ENCODE measurements around the gene KATNB1.
"Not testable (repeated sequence)": the region's sequence is repeated elsewhere in the genome, so short reads cannot be mapped to it uniquely, and the experiment has no call there.

The KATNB1 gene

GRCh38 chr16:57745768-57746167 is 10.2 kb downstream of the KATNB1 start:
- no peak for DNase-seq

- not testable (repeated sequence) for DNase-seq
These were observed 10.7 kb downstream of the KATNB1 start for GRCh38 chr16:57746316-57746715.

GRCh38 chr16:57747091-57747490 is 11.5 kb downstream of the KATNB1 start:
- DNase-seq, result no peak

GRCh38 chr16:57747496-57747895 is 11.9 kb downstream of the KATNB1 start:
- DNase-seq, result no peak

- DNase-seq, result no peak
These were observed 12.4 kb downstream of the KATNB1 start for GRCh38 chr16:57747996-57748395.

- DNase-seq, result no peak
These were observed 13.0 kb downstream of the KATNB1 start for GRCh38 chr16:57748596-57748995.

- no peak for DNase-seq
These were observed 13.6 kb downstream of the KATNB1 start for GRCh38 chr16:57749101-57749692.

GRCh38 chr16:57749856-57750452 is 14.4 kb downstream of the KATNB1 start:
- DNase-seq, result no peak

- no peak for DNase-seq
These were observed 15.4 kb downstream of the KATNB1 start for GRCh38 chr16:57750796-57751538.

- no peak for DNase-seq
These were observed 16.1 kb downstream of the KATNB1 start for GRCh38 chr16:57751539-57752202.

- DNase-seq, result no peak
These were observed 16.6 kb downstream of the KATNB1 start for GRCh38 chr16:57752203-57752580.

- no peak for DNase-seq
These were observed 17.2 kb downstream of the KATNB1 start for GRCh38 chr16:57752581-57753447.

GRCh38 chr16:57753448-57754353 is 18.1 kb downstream of the KATNB1 start:
- DNase-seq, result no peak

GRCh38 chr16:57754354-57755060 is 18.9 kb downstream of the KATNB1 start:
- DNase-seq, result no peak

- no peak for DNase-seq
These were observed 19.6 kb downstream of the KATNB1 start for GRCh38 chr16:57755061-57755684.

- DNase-seq, result no peak
These were observed 20.3 kb downstream of the KATNB1 start for GRCh38 chr16:57755726-57756423.

GRCh38 chr16:57756424-57757325 is 21.1 kb downstream of the KATNB1 start:
- DNase-seq, result no peak

- DNase-seq, result peak; percentile 79
These were observed 21.8 kb downstream of the KATNB1 start for GRCh38 chr16:57757326-57757786.

GRCh38 chr16:57757883-57758282 is 22.3 kb downstream of the KATNB1 start:
- no peak for DNase-seq
